Tibial nerve (tissue), 4 donors: ENCODE results near the gene KDM8. TPM values are rescaled to one million over a fixed set of nuclear protein-coding genes. Genes with fewer than 3 reads are reported as not detected.

Experiments used
- DNase-seq, 2 donors: peaks; one replicate each; pipeline ENCODE4 v3.0.0-alpha.2; 2019; ENCODE audit warnings: low spot score in 2 of 2
- H3K27ac ChIP-seq, 4 donors: fragments of 200-600 bp; sonication (generic) in 3 of 4; one replicate each; pipeline ENCODE4 v1.5.1; 2017 to 2019; ENCODE audit warnings: mild to moderate bottlenecking in 1 of 4
- H3K27me3 ChIP-seq, 2 donors: fragments of 200-600 bp; sonication (generic) in 1 of 2; one replicate each; pipeline versions ENCODE4 v1.5.1 to v1.6.0; 2017 to 2019
- H3K36me3 ChIP-seq, 3 donors: fragments of 200-600 bp; sonication (generic); one replicate each; pipeline ENCODE4 v1.5.1; 2018 to 2019
- H3K4me1 ChIP-seq, 4 donors: fragments of 200-600 bp; sonication (generic) in 3 of 4; one replicate each; pipeline ENCODE4 v1.5.1; 2017 to 2019
- H3K4me3 ChIP-seq, 4 donors: fragments of 200-600 bp; sonication (generic) in 3 of 4; one replicate each; pipeline ENCODE4 v1.5.1; 2017 to 2019; ENCODE audit warnings: mild to moderate bottlenecking in 1 of 4, moderate library complexity in 1 of 4
- H3K9me3 ChIP-seq, 4 donors: fragments of 200-600 bp; sonication (generic) in 3 of 4; one replicate each; pipeline ENCODE4 v1.5.1; 2017 to 2019
- EP300 ChIP-seq, 2 donors: sonication (generic); formaldehyde crosslinking; IDR thresholded peaks; one replicate each; pipeline ENCODE4 v1.6.1; 2017; ENCODE audit warnings: antibody characterized with exemption in 2 of 2, mild to moderate bottlenecking in 1 of 2
- POLR2A ChIP-seq, 2 donors: fragments of 450-650 bp; IDR thresholded peaks; one replicate each; pipeline ENCODE4 v1.6.1; 2017; ENCODE audit warnings: antibody characterized with exemption in 2 of 2, mild to moderate bottlenecking in 2 of 2, moderate library complexity in 2 of 2
- WGBS, 2 donors: methylation state at CpG; one replicate each; pipeline ENCODE4 v1.1.5; 2018; 5-methylcytosine and 5-hydroxymethylcytosine counted together
- total RNA-seq, 4 donors: library from RNA; depleted of rRNA; stranded (reverse); fragments of >200 nt; gene quantifications; one replicate each; pipeline ENCODE4 v1.1.0, GENCODE V29; 2016
- TF ChIP-seq, protein P1 (sequence below), 5 experiments: fragments of 200-600 bp in 3 of 5; fragments of 450-650 bp in 2 of 5; sonication (generic) in 3 of 5; IDR thresholded peaks; one replicate each; pipeline ENCODE4 v1.5.1; 2016 to 2019; ENCODE audit warnings: antibody characterized with exemption in 5 of 5, mild to moderate bottlenecking in 3 of 5, moderate library complexity in 2 of 5

Gene KDM8
- total RNA-seq, 4 donors from 2014 or later: 2.3 to 7.6 (median 4.8) TPM

DNA sequence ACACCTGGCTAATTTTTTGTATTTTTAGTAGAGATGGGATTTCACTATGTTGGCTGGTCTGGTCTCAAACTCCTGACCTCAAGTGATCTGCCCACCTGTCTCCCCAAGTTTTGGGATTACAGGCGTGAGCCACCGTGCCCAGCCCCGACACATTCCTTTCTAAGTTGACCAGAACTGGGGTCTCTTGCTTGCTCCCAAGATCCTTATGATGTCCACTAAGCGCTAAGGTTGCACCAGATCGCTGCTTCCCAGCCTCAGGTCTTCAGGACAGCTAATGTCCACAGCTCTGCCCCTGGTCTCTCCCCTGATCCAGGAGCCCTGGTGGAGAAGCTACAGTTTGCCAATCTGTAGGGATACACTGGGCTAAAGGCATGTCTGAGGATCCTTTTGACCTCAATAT is 35.7 kb downstream of the KDM8 start:
- WGBS, 2 donors: 98% methylated on average over 5 of the region's 5 CpGs
- H3K27ac ChIP-seq: no peak overlapping the region
- TF ChIP-seq POLR2A (IDR thresholded peaks at IDR 0.05) (no peak), EP300 (IDR thresholded peaks at IDR 0.05) (no peak)
- TF ChIP-seq, protein P1, sequence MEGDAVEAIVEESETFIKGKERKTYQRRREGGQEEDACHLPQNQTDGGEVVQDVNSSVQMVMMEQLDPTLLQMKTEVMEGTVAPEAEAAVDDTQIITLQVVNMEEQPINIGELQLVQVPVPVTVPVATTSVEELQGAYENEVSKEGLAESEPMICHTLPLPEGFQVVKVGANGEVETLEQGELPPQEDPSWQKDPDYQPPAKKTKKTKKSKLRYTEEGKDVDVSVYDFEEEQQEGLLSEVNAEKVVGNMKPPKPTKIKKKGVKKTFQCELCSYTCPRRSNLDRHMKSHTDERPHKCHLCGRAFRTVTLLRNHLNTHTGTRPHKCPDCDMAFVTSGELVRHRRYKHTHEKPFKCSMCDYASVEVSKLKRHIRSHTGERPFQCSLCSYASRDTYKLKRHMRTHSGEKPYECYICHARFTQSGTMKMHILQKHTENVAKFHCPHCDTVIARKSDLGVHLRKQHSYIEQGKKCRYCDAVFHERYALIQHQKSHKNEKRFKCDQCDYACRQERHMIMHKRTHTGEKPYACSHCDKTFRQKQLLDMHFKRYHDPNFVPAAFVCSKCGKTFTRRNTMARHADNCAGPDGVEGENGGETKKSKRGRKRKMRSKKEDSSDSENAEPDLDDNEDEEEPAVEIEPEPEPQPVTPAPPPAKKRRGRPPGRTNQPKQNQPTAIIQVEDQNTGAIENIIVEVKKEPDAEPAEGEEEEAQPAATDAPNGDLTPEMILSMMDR (IDR thresholded peaks at IDR 0.05): no peak
- H3K4me3 ChIP-seq: no peak overlapping the region
- H3K36me3 ChIP-seq: peaks cover 0 to 2% (median 0%) of the 10 kb centered on the region in 3 donors
- peaks cover 0 to 90% (median 49%) of the 10 kb centered on the region in 4 donors for H3K4me1 ChIP-seq
- H3K9me3 ChIP-seq: no peaks in the 10 kb centered on the region
- no peak for DNase-seq
- no peaks in the 10 kb centered on the region for H3K27me3 ChIP-seq

DNA sequence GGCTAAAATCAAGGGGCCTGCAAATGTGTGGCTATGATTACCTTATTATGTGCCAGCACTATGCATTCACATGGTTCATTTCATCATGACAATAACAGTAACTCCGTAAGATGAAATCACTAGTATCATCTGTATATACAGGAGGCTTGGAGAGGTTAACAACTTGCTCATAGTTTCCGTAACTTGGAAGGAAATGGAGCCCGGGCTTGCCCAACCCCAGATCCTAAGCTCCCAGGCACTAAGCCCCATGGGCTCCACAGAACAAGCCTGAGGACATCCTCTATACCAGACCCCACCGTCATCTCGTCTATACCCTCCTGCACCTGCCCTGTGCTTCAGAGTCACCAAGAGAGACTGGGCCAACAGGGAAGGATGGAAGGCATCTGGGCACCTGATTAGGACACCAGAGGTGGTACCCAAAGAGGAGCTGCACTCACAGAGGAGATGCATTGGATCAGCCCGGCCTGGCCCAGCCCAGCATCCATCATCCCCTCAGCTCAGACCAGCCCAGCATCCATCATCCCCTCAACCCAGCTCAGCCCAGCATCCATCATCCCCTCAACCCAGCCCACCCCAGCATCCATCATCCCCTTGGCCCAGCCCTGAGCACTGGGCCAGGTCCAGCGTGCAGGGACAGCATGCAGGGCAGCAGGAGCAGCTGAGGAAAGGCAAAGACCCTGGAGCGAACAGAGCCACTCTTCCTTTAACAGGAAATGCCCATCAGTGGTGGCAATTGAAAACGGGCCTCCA is 36.8 kb downstream of the KDM8 start:
- H3K36me3 ChIP-seq: no peaks in the 10 kb centered on the region
- 86 to 87% methylated on average over 8 to 9 of the region's 9 CpGs for WGBS, 2 donors
- DNase-seq: no peak
- no peak for TF ChIP-seq EP300 (IDR thresholded peaks at IDR 0.05)
- TF ChIP-seq, protein P1 (IDR thresholded peaks at IDR 0.05): no peak
- TF ChIP-seq POLR2A (IDR thresholded peaks at IDR 0.05): no peak
- no peaks in the 10 kb centered on the region for H3K27me3 ChIP-seq
- no peaks in the 10 kb centered on the region for H3K9me3 ChIP-seq
- peak overlapping the region in 1 of 4 donors; percentile 51 for H3K27ac ChIP-seq
- no peak overlapping the region for H3K4me3 ChIP-seq
- peaks cover 0 to 93% (median 52%) of the 10 kb centered on the region in 4 donors for H3K4me1 ChIP-seq

DNA sequence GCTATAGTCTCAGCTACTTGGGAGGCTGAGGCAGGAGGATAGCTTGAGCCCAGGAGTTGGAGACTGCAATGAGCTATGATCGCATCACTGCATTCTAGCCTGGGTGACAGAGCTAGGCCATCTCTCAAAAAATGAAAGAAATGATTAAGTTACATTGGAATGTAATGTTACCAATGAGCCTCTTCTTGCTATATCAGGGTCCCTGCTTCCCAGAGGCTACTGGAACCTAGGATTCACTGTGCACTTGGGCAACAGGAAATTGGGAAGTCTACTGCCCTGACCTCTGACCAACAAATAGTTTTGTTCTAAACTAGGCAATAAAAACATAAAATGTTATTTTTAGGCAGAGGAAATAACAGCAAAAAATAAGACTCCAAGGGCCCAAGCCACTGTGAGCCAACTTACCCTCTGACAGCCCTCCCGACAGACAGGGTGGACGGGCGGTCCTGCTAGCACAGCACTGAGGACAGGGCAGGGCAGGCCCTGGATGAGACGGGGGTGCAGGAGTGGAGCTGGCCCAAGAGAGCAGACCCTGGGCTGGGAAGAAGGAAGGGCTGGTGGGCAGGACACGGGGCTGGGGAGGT is 37.7 kb downstream of the KDM8 start:
- WGBS, 2 donors: 48 to 61% methylated on average over 6 of the region's 6 CpGs
- Histone ChIP-seq H3K27ac (peak overlapping the region in 2 of 4 donors; percentile 51 to 64), H3K4me1 (peaks cover 0 to 93% (median 49%) of the 10 kb centered on the region in 4 donors), H3K4me3 (no peak overlapping the region), H3K27me3 (no peaks in the 10 kb centered on the region), H3K36me3 (no peaks in the 10 kb centered on the region), H3K9me3 (no peaks in the 10 kb centered on the region)
- DNase-seq: no peak
- TF ChIP-seq, protein P1 (IDR thresholded peaks at IDR 0.05): no peak
- TF ChIP-seq POLR2A (IDR thresholded peaks at IDR 0.05): no peak
- peak in 1 of 2 donors; percentile 43 for TF ChIP-seq EP300 (IDR thresholded peaks at IDR 0.05)

DNA sequence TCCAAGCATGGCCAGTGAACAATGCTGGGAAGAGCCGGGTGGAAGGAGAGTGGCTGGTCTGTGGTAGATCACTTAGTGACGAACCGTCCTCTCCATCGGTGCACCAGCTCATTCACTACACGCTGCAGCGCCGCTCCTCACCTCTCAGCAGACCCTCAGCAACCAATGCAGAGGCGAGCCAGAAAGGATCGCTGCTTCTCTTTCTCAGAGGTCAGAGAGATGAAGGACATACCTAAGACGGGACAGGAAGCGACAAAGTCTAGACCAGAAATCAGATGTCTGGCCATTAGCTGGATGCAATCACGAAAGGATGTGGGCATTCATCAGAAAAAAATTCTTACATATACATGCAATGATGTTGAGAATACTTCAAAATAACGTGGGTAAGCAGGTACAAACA is 38.3 kb downstream of the KDM8 start:
- H3K36me3 ChIP-seq: no peaks in the 10 kb centered on the region
- peak overlapping the region in 3 of 4 donors; percentile 1 to 64 (median 51) for H3K27ac ChIP-seq
- no peaks in the 10 kb centered on the region for H3K27me3 ChIP-seq
- WGBS, 2 donors: 71 to 75% methylated on average over 13 of the region's 13 CpGs
- H3K4me3 ChIP-seq: no peak overlapping the region
- DNase-seq: no peak
- H3K9me3 ChIP-seq: no peaks in the 10 kb centered on the region
- H3K4me1 ChIP-seq: peaks cover 0 to 94% (median 47%) of the 10 kb centered on the region in 4 donors
- no peak for TF ChIP-seq POLR2A (IDR thresholded peaks at IDR 0.05)

DNA sequence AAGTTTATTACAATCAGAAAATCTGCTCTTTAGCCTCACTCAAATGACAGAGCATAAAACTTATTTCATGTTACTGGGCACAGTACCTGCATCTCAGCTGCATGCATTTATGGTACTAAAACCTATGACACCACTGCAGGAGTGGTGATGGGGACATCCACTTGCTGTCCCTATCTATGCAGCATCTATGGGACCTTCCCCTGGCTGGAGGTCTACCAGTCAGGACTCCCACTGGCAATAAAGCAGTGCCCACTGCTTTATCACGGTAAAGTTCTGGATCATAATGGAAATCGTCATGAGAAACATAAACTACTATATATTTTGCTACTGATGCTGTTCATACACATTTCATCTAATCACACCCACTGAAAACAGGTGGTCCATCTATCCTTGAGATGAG is 39.1 kb downstream of the KDM8 start:
- H3K4me3 ChIP-seq: peak overlapping the region in 1 of 4 donors; percentile 13
- H3K27ac ChIP-seq: peak overlapping the region in 3 of 4 donors; percentile 9 to 77 (median 71)
- H3K36me3 ChIP-seq: no peaks in the 10 kb centered on the region
- no peaks in the 10 kb centered on the region for H3K9me3 ChIP-seq
- no peak for DNase-seq
- peaks cover 0 to 88% (median 40%) of the 10 kb centered on the region in 4 donors for H3K4me1 ChIP-seq
- no peak for TF ChIP-seq POLR2A (IDR thresholded peaks at IDR 0.05)
- TF ChIP-seq, protein P1 (IDR thresholded peaks at IDR 0.05): no peak
- TF ChIP-seq EP300 (IDR thresholded peaks at IDR 0.05): no peak
- H3K27me3 ChIP-seq: no peaks in the 10 kb centered on the region
- WGBS, 2 donors: 66 to 78% methylated on average over 2 of the region's 2 CpGs
